Right atrium auricular region (tissue), 2 donors: ENCODE measurements around the gene ATAD3A. TPM values are rescaled to one million over a fixed set of nuclear protein-coding genes. Genes with fewer than 3 reads are reported as not detected.

Experiments
- DNase-seq: peaks from one replicate; pipeline ENCODE4 v3.0.0-alpha.2; 2019; ENCODE audit warnings: low spot score
- H3K27ac ChIP-seq, 2 donors: fragments of 200-600 bp; sonication (generic); 1 replicate in 1 of 2; 2 replicates in 1 of 2; pipeline ENCODE4 v1.5.1; 2016 to 2019
- H3K27me3 ChIP-seq, 2 donors: fragments of 200-600 bp; sonication (generic); one replicate each; pipeline versions ENCODE4 v1.5.1 to v1.6.0; 2017 to 2019
- H3K36me3 ChIP-seq: fragments of 200-600 bp; sonication (generic); one replicate; pipeline ENCODE4 v1.5.1; 2016
- H3K4me1 ChIP-seq, 2 donors: fragments of 200-600 bp; sonication (generic); one replicate each; pipeline versions ENCODE4 v1.5.1 to v1.6.0; 2017 to 2019
- H3K4me3 ChIP-seq, 2 donors: fragments of 200-600 bp; sonication (generic); 1 replicate in 1 of 2; 2 replicates in 1 of 2; pipeline ENCODE4 v1.5.1; 2017 to 2019; ENCODE audit warnings: mild to moderate bottlenecking in 1 of 2, moderate library complexity in 1 of 2
- H3K9me3 ChIP-seq, 2 donors: fragments of 200-600 bp; sonication (generic); one replicate each; pipeline ENCODE4 v1.5.1; 2019
- CTCF ChIP-seq, 2 donors: fragments of 200-600 bp; sonication (generic); IDR thresholded peaks; one replicate each; pipeline ENCODE4 v1.5.1; 2019; ENCODE audit warnings: antibody characterized with exemption in 2 of 2
- total RNA-seq, 2 donors: library from RNA; depleted of rRNA; stranded (reverse); fragments of >200 nt; gene quantifications; one replicate each; pipeline ENCODE4 v1.1.0, GENCODE V29; 2016

The ATAD3A gene
- total RNA-seq, 2 donors from 2014 or later, result 15.6 to 18.6 TPM

GRCh38 chr1:1541956-1542765 is 30.2 kb downstream of the ATAD3A start:
- no peak for TF ChIP-seq CTCF (IDR thresholded peaks at IDR 0.05)
- DNase-seq, result no peak
- Histone ChIP-seq H3K27ac (peak overlapping the region in 1 of 2 donors; percentile 85), H3K36me3 (peaks cover 12% of the 10 kb centered on the region), H3K4me3 (no peak overlapping the region), H3K9me3 (no peaks in the 10 kb centered on the region), H3K4me1 (peaks cover 0 to 36% of the 10 kb centered on the region in 2 donors), H3K27me3 (no peaks in the 10 kb centered on the region)

- H3K36me3 ChIP-seq, result peaks cover 12% of the 10 kb centered on the region
- H3K4me1 ChIP-seq, result peaks cover 0 to 36% of the 10 kb centered on the region in 2 donors
- no peak for DNase-seq
Measured at GRCh38 chr1:1542766-1543705, 31.1 kb downstream of the ATAD3A start.

GRCh38 chr1:1543706-1544099 is 31.7 kb downstream of the ATAD3A start:
- peak overlapping the region; percentile 77 to 85 for H3K27ac ChIP-seq
- peak overlapping the region; percentile 11 to 34 for H3K4me3 ChIP-seq
- H3K27me3 ChIP-seq, result no peaks in the 10 kb centered on the region
- no peaks in the 10 kb centered on the region for H3K9me3 ChIP-seq
- peaks cover 0 to 35% of the 10 kb centered on the region in 2 donors for H3K4me1 ChIP-seq
- TF ChIP-seq CTCF (IDR thresholded peaks at IDR 0.05), result no peak
- peak; percentile 90 for DNase-seq
- peaks cover 12% of the 10 kb centered on the region for H3K36me3 ChIP-seq

More at GRCh38 chr1:1542766-1543705, 31.1 kb downstream of the ATAD3A start:
- Histone ChIP-seq H3K9me3 (no peaks in the 10 kb centered on the region), H3K27ac (peak overlapping the region; percentile 77 to 85), H3K27me3 (no peaks in the 10 kb centered on the region), H3K4me3 (peak overlapping the region; percentile 11 to 34)
- TF ChIP-seq CTCF (IDR thresholded peaks at IDR 0.05), result no peak

- H3K4me1 ChIP-seq, result peaks cover 0 to 26% of the 10 kb centered on the region in 2 donors
- H3K36me3 ChIP-seq, result peaks cover 12% of the 10 kb centered on the region
- no peak for DNase-seq
- H3K4me3 ChIP-seq, result no peak overlapping the region
- H3K27ac ChIP-seq, result peak overlapping the region in 1 of 2 donors; percentile 85
- H3K9me3 ChIP-seq, result no peaks in the 10 kb centered on the region
- no peak for TF ChIP-seq CTCF (IDR thresholded peaks at IDR 0.05)
- no peaks in the 10 kb centered on the region for H3K27me3 ChIP-seq
Measured at GRCh38 chr1:1544544-1544943, 32.6 kb downstream of the ATAD3A start.

DNA sequence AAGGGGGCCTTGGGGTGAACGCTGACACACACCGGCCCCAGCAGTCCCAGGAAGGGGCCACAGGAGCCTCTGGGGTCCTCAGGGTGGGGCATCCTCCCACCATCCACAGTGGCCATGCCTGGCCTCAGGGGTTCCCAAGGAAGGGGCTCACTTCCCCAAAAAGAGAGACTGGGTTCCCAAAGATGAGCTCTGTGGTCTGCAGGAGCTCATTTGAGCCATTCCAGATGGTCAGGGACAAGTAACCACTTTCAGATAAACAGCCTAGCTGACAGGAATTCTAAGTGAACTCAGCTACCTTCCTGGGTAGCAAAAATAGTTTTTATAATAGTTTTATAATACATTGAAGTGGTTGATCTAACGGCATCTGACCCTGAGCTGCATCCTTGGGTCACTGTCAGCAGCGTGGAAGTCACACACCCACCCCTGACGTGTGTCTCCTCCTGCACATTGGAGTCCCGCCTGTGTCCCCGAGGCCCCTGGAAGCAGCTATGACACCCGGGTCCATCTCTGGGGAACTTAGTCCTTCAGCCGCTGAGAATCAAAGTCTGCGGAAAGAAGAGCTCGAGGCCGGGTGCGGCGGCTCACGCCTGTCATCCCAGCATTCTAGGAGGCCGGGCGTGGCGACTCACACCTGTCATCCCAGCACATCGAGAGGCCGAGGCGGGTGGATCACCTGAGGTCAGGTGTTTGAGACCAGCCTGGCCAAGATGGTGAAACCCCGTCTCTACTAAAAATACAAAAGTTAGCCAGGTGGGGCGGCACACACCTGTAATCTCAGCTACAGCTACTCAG is 34.2 kb downstream of the ATAD3A start:
- no peak overlapping the region for H3K4me3 ChIP-seq
- no peak overlapping the region for H3K27ac ChIP-seq
- H3K9me3 ChIP-seq, result no peaks in the 10 kb centered on the region
- no peaks in the 10 kb centered on the region for H3K27me3 ChIP-seq
- DNase-seq, result no peak
- H3K36me3 ChIP-seq, result peaks cover 11% of the 10 kb centered on the region
- H3K4me1 ChIP-seq, result peaks cover 0 to 30% of the 10 kb centered on the region in 2 donors
- TF ChIP-seq CTCF (IDR thresholded peaks at IDR 0.05), result no peak
